K562 (cell line): ENCODE measurements around the gene SND1. TPM values are rescaled to one million over a fixed set of nuclear protein-coding genes. Genes with fewer than 3 reads are reported as not detected.

Experiments
- E2F6 ChIP-seq, 2 experiments: IDR thresholded peaks; 2 replicates each; pipeline ENCODE4 v1.6.1; 2011; ENCODE audit warnings: borderline replicate concordance in 1 of 2, control low read depth in 1 of 2, low read depth in 1 of 2, low read length in 1 of 2, mild to moderate bottlenecking in 1 of 2, mixed read lengths in 1 of 2, moderate library complexity in 1 of 2; ENCODE audit not compliant: insufficient read depth in 1 of 2, insufficient read length in 1 of 2, poor library complexity in 1 of 2, severe bottlenecking in 1 of 2; ENCODE audit errors: extremely low read depth in 1 of 2
- FOXP1 ChIP-seq: sonication (generic); formaldehyde crosslinking; IDR thresholded peaks from 2 replicates; pipeline ENCODE4 v1.8.0; 2022; ENCODE audit warnings: mild to moderate bottlenecking, missing genetic modification reagents
- GMEB1 ChIP-seq: fragments of 250-450 bp; sonication (Bioruptor Pico); IDR thresholded peaks from 2 replicates; pipeline ENCODE4 v1.4.0; 2020; ENCODE audit warnings: mild to moderate bottlenecking
- MBD2 ChIP-seq: sonication (generic); IDR thresholded peaks from 2 replicates; pipeline ENCODE4 v1.6.1; 2016; ENCODE audit warnings: low read depth, borderline replicate concordance
- POLR2G ChIP-seq: fragments of 200-400 bp; formaldehyde crosslinking; IDR thresholded peaks from 2 replicates; pipeline ENCODE4 v1.6.1; 2017; ENCODE audit warnings: low read depth, mild to moderate bottlenecking, antibody characterized with exemption, low read length, moderate library complexity
- RBFOX2 ChIP-seq: fragments of 200-400 bp; formaldehyde crosslinking; IDR thresholded peaks from 2 replicates; pipeline ENCODE4 v1.6.1; 2017; ENCODE audit warnings: low read depth, mild to moderate bottlenecking, low read length, moderate library complexity
- SIN3A ChIP-seq, 2 experiments: fragments of 150-350 bp in 1 of 2; IDR thresholded peaks; 2 replicates each; pipeline ENCODE4 v1.6.1; 2011 to 2016; ENCODE audit warnings: borderline replicate concordance in 2 of 2, low read depth in 2 of 2, low read length in 2 of 2, mild to moderate bottlenecking in 2 of 2, moderate library complexity in 2 of 2; ENCODE audit not compliant: control insufficient read depth in 1 of 2
- SMC3 ChIP-seq: conservative IDR thresholded peaks from 2 replicates; pipeline ENCODE4 v1.6.1; 2011; ENCODE audit warnings: low read depth, low read length, improper control_type of control experiment; ENCODE audit not compliant: insufficient read depth
- SOX6 ChIP-seq: fragments of 450-650 bp; IDR thresholded peaks from 2 replicates; pipeline ENCODE4 v1.6.1; 2014; ENCODE audit warnings: mild to moderate bottlenecking
- TAF1 ChIP-seq: IDR thresholded peaks from 2 replicates; pipeline ENCODE4 v1.6.1; 2011; ENCODE audit warnings: mild to moderate bottlenecking, low read length, moderate library complexity; ENCODE audit not compliant: insufficient read depth, control insufficient read depth, severe bottlenecking; ENCODE audit errors: extremely low read depth
- USF2 ChIP-seq: sonication (generic); formaldehyde crosslinking; IDR thresholded peaks from 2 replicates; pipeline ENCODE4 v1.5.0; 2020; ENCODE audit warnings: missing genetic modification reagents
- ZNF644 ChIP-seq: fragments of 200-800 bp; sonication (Bioruptor generic); IDR thresholded peaks from 2 replicates; pipeline ENCODE4 v1.6.1; 2016; ENCODE audit warnings: low read depth, missing genetic modification characterization, missing compliant biosample characterization
- polyA plus RNA-seq, 8 experiments: library from polyadenylated mRNA; depleted of rRNA in 4 of 8; stranded (reverse) in 5 of 8; unstranded in 3 of 8; fragments of >200 nt; fragmentation: Nextera tagmentation in 2 of 8; fragmentation: Illumina TruSeq in 1 of 8; extraction: Ambion mirVana in 2 of 8; extraction: Trizol in 1 of 8; gene quantifications; 2 replicates each; pipeline versions ENCODE4 v1.2.1 to v1.2.3, GENCODE V29; 2011 to 2014; ENCODE audit warnings: inconsistent platforms in 1 of 8, missing spikeins in 1 of 8
- total RNA-seq, 7 experiments: library from RNA; depleted of rRNA in 6 of 7; stranded (reverse); fragments of >200 nt in 6 of 7; fragmentation: Illumina TruSeq in 2 of 7; extraction: Trizol in 2 of 7; gene quantifications; 2 replicates each; pipeline versions ENCODE4 v1.2.1 to v1.2.3, GENCODE V29; 2011 to 2021; ENCODE audit warnings: low replicate concordance in 1 of 7

SND1 gene
- total and polyA plus RNA-seq, 9 of the 15 experiments (the other 6 are each of a cell fraction or from before 2014, with no cell fraction given): 46.5 to 307 (median 191) TPM

GRCh38 chr7:128135515-128136214 is 483.7 kb downstream of the SND1 start (continued):
- TF ChIP-seq E2F6 (IDR thresholded peaks at IDR 0.05; ENCODE audit: borderline replicate concordance in 1 of 2, extremely low read depth in 1 of 2, insufficient read depth in 1 of 2, insufficient read length in 1 of 2, low read depth in 1 of 2, low read length in 1 of 2, poor library complexity in 1 of 2, severe bottlenecking in 1 of 2): peak; percentile 99
- TF ChIP-seq POLR2G: peak; percentile 74
- peak; percentile 95 for TF ChIP-seq FOXP1 (CRISPR knock-in tag)
- TF ChIP-seq SOX6: 0 out of 2 replicates have a peak, but pooled peaks have one; percentile 16
- TF ChIP-seq TAF1: peak; percentile 21
- TF ChIP-seq MBD2: no peak
- TF ChIP-seq SMC3: peak; percentile 92
- TF ChIP-seq SIN3A (IDR thresholded peaks at IDR 0.05; ENCODE audit: borderline replicate concordance in 2 of 2, control insufficient read depth in 1 of 2, low read depth in 2 of 2, low read length in 2 of 2): 0 out of 4 replicates have a peak, but pooled peaks of 1 of the 2 experiments have one; percentile 71
- peak; percentile 69 for TF ChIP-seq USF2 (CRISPR knock-in tag)
- peak; percentile 75 for TF ChIP-seq RBFOX2
- peak; percentile 44 for TF ChIP-seq GMEB1 (CRISPR knock-in tag)
- 0 out of 2 replicates have a peak, but pooled peaks have one; percentile 44 for TF ChIP-seq ZNF644 (tag)
- TF ChIP-seq, all 486 proteins: peak for 111
